Astrocyte of the cerebellum (primary cell): ENCODE measurements around the gene ZNF25.
"Not testable (repeated sequence)": the region's sequence is repeated elsewhere in the genome, so short reads cannot be mapped to it uniquely, and the experiment has no call there.

ENCODE experiments used
- DNase-seq: peaks from one replicate; pipeline ENCODE4 v3.0.0-alpha.2; 2011; ENCODE audit warnings: low read depth
- H3K4me3 ChIP-seq: 2 replicates; pipeline ENCODE4 v1.5.1; 2011; ENCODE audit warnings: mild to moderate bottlenecking, low read depth, low read length, moderate library complexity
- CTCF ChIP-seq: IDR thresholded peaks from 2 replicates; pipeline ENCODE4 v1.5.1; 2012; ENCODE audit warnings: low read length, low read depth, moderate library complexity, mild to moderate bottlenecking; ENCODE audit errors: missing control alignments
- in situ Hi-C: cut with HindIII; loops from 2 replicates; pipeline ENCODE4 v1.10.0; 2017; ENCODE audit warnings: low sequenced_read_pairs

The ZNF25 gene

GRCh38 chr10:37948210-37948609 is 28.2 kb downstream of the ZNF25 start:
- no peak for DNase-seq
- no peak overlapping the region for H3K4me3 ChIP-seq
- in situ Hi-C loops = no loop called here
- no peak for TF ChIP-seq CTCF

DNA sequence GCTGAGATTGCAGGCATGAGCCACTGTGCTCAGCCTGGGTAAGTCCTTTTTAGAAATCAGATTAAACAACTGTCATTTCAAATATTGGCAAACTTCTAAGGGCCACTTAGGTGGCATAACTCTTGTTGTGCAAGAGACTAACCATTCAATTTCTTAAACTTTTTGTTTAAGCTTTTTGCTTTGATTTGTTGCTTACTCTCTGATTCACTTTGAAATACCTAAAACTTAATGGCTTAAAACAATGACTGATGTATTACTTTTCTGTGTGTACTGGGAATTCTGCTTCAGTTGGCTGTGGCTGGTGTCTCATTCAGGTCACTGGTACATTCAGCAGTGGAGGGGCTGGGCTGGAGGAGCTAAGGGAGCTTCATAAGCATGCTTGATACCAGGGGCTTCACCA is 28.9 kb downstream of the ZNF25 start:
- no peak for DNase-seq
- no peak overlapping the region for H3K4me3 ChIP-seq
- TF ChIP-seq CTCF = no peak
- in situ Hi-C loops = no loop called here

- no peak for DNase-seq
- in situ Hi-C loops = no loop called here
- no peak overlapping the region for H3K4me3 ChIP-seq
- no peak for TF ChIP-seq CTCF
Measured at GRCh38 chr10:37937864-37938263, 38.6 kb downstream of the ZNF25 start.

GRCh38 chr10:37934791-37935190 is 41.7 kb downstream of the ZNF25 start:
- no peak for DNase-seq
- in situ Hi-C loops = no loop called here
- no peak for TF ChIP-seq CTCF
- no peak overlapping the region for H3K4me3 ChIP-seq

GRCh38 chr10:37930423-37930822 is 46.0 kb downstream of the ZNF25 start:
- in situ Hi-C loops = no loop called here
- no peak for DNase-seq
- no peak overlapping the region for H3K4me3 ChIP-seq
- no peak for TF ChIP-seq CTCF

DNA sequence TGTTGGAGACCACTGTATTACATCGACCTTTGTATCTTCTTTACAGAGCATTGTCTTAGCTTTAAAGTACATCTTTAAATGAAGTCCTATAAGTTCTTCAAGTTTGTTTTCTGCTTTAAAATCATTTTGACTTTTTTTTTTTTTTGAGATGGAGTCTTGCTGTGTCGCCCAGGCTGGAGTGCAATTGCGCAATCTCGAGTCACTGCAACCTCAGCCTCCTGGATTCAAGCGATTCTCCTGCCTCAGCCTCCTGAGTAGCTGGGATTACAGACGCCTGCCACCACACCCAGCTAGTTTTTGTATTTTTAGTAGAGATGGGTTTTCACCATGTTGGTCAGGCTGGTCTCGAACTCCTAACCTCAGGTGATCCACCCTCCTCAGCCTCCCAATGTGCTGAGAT is 68.3 kb downstream of the ZNF25 start:
- DNase-seq, in situ Hi-C loops, H3K4me3 ChIP-seq: not testable (repeated sequence)

GRCh38 chr10:37906382-37906781 is 70.1 kb downstream of the ZNF25 start:
- no peak overlapping the region for H3K4me3 ChIP-seq
- in situ Hi-C loops = no loop called here
- no peak for DNase-seq
- TF ChIP-seq CTCF = no peak
